GM15510 (cell line): ENCODE measurements around the gene CXCL16.

ENCODE experiments used
- POLR2A ChIP-seq: IDR thresholded peaks from 3 replicates; pipeline ENCODE4 v1.6.1; 2011; ENCODE audit warnings: borderline replicate concordance; ENCODE audit not compliant: insufficient read length; ENCODE audit errors: extremely low read depth

The CXCL16 gene

GRCh38 chr17:4769628-4770027 lies 29.9 kb upstream of the CXCL16 start:
- TF ChIP-seq POLR2A = no peak

- TF ChIP-seq POLR2A = no peak
These were observed 28.6 kb upstream of the CXCL16 start for GRCh38 chr17:4768298-4768697.

- TF ChIP-seq POLR2A = no peak
These were observed 27.0 kb upstream of the CXCL16 start for GRCh38 chr17:4766723-4767122.

- TF ChIP-seq POLR2A = no peak
These were observed 26.5 kb upstream of the CXCL16 start for GRCh38 chr17:4766201-4766600.

DNA sequence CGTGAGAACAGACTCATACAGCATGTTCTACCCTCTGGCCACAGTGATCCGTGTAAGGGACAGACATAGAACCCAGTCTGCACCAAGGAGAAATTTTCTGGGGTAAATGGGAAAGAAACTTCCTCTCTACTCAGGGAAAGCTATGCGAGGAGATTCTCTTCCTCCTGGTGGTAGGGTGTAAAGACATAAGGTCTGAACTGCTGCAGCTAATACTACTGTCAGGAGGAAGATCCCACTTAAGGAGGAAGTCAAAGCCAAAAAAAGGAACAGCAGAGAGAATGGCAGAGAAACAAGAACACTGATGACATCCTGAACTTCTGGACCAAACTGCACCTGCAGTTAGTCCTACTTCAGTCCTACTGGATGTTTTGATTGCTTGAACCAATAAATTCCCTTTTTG lies 24.9 kb upstream of the CXCL16 start:
- TF ChIP-seq POLR2A = no peak

DNA sequence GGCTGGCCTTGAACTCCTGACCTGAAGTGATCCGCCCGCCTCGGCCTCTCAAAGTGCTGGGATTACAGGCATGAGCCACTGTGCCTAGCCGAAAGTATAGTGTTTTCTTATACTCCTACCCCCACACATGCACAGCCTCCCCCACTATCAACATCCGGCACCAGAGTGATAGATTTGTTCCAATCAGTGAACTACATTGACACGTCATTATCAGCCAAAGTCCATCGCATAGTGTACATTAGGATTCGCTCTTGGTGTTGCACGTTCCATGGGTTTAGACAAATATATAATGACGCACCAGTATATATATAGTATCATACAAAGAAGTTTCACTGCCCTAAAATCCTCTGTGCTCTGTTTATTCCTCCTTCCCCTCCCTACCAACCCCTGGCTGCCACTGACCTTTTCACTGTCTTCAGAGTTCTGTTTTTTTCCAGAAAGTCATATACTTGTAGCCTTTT lies 20.1 kb upstream of the CXCL16 start:
- TF ChIP-seq POLR2A = no peak

DNA sequence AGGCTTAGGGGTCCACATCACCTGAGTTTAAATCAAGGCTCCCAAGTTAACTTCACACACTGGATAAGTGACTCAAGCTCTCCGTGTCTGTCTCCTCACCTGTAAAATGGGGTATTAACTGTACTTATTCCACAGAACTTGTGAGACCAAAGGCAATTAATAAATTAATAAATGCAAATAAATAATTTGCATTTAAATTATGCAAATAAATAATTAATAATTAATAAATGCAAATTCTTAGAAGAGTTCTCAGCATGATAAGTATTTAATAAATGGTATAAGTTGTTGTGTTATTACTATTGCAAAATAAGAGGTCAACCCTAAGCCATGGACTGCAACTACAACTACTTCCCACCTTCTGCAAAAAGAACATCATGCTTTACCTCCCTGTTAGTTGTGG lies 13.7 kb upstream of the CXCL16 start:
- no peak for TF ChIP-seq POLR2A

GRCh38 chr17:4751932-4752331 lies 12.2 kb upstream of the CXCL16 start:
- no peak for TF ChIP-seq POLR2A

GRCh38 chr17:4750606-4751005 lies 10.9 kb upstream of the CXCL16 start:
- TF ChIP-seq POLR2A = no peak

GRCh38 chr17:4748686-4749085 lies 9.0 kb upstream of the CXCL16 start:
- TF ChIP-seq POLR2A = no peak

DNA sequence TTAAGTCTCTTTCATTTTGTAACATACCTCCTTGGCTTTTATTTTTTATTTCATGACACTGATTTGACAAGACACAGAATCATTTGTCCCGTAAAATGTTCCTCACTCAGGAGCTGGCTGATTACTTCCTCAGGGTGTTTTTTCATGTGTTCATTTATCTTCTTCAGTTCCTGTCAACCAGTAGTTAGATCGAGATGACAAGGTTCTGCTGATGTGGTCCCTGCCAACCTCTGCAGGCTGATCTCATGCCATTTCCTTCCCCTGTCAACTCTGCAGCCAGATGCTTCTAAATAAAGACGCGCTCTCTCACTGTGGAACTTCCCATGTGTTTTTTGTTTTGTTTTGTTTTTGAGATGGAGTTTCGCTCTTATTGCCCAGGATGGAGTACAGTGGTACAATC lies 8.1 kb upstream of the CXCL16 start:
- TF ChIP-seq POLR2A = no peak

DNA sequence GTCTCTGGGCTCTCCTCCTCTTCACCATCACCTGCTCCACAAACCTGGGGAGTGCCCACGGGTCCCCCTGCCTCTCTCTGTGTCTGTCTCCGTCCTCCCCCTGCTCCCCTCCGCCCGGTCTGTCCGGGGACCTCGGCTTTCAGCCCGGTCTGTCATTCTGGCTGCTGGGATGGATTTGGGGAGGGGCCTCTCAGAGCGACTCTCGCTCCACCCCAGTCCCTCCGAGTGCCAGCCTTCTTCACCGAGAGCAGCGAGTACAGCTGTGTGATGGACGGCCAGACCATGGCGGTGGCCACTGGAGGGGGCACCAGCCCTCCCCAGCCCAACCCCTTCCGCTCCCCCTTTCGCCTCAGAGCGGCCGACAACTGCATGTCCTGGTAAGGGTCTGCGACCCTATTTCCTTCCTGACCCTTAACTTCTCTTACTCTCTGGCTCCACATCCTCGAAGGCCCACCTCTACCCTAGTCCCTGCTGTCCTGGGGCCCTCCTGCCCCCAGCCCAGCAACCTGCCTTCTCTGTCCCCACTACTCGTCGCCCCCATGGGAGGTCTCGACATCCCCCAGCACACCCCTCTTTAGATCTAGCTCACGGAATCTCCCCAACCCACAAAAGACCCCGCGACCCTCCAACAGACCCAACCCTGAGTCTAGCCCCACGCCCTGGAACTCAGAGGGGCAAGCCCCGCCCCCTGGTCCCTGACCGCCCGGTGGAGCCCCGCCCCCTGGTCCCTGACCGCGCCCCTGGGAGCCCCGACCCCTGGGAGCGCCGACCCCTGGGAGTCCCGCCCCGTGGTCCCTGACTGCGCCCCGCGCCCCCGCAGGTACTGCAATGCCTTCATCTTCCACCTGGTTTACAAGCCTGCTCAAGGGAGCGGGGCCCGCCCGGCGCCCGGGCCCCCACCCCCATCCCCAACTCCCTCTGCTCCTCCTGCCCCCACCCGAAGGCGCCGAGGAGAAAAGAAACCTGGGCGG lies 5.6 kb upstream of the CXCL16 start:
- TF ChIP-seq POLR2A = no peak

DNA sequence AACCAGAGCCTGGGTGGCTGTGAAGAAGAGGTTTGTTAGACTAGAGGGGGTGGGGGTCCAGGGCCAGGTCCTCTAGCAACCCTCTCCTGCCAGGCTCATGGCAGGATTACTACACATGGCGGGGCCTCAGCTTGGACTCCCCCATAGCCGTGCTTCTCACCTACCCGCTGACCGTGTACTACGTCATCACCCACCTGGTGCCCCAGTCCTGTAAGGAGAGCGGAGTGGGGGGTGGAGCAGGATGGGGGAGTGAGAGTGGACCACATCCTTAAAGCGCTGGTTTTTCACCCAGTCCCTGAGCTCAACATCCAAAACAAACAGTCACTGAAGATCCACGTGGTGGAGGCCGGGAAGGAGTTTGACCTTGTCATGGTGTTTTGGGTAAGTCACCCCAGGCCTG lies 4.2 kb upstream of the CXCL16 start:
- TF ChIP-seq POLR2A = no peak

DNA sequence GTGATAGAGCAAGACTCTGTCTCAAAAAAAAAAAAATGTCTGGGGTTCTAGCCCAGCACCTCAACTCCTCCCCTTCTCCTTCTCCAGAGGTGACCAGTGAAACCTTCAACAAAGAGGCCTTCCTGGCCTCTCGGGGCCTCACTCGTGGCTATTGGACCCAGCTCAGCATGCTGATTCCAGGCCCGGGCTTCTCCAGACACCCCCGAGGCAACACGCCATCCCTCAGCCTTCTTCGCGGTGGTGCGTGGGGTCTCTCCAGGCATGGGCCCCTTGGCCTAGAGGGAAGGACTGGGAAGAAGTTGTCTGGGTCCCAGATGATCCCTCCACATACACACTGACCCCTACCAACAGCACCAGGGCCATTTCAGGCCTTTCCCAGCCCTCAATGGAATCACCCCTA lies 3.5 kb upstream of the CXCL16 start:
- TF ChIP-seq POLR2A = no peak

DNA sequence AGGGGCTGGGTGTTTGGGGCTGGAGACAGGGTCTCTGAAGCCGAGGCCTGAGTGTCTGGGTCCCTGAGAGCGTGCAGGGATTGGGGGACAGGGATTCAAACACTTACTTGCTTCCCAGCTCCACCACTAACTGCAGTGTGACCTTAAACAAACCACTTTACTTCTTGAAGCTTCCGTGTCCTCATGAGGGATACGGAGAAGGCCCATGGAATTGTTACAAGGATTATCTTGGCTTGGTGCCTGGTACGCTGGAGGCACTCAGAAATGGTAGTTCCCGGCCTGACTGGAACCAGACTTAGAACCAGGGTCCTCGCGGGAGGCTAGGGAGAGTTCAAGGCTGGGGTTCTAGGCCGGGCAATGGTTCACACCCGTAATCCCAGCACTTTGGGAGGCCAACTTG lies 2.9 kb upstream of the CXCL16 start:
- TF ChIP-seq POLR2A = no peak

DNA sequence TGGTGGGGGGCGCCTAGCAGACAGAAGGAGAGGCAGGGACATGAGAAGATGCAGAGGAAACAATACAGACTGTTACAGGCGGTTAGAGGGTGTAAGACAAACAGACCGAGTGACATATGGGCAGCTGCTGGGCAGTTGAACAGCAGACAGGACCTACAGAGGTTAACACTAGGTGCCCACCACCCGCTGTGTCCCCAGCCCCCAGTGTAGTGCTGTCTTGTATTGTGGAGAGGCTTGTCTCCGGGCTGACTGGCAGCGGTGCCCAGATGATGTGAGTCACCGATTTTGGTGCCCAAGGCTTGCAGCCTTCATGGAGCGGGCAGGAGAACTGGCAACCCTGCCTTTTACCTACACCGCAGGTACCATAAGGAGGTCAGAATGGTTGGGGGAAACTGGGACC lies 2.4 kb upstream of the CXCL16 start:
- TF ChIP-seq POLR2A = no peak
